ENCODE data around the gene CPEB3.

GRCh38 chr10:92079003-92079402 lies 211.9 kb downstream of the CPEB3 start:
- TF ChIP-seq TCF7L2 (IDR thresholded peaks at IDR 0.05; ENCODE audit: low read depth, low read length) (no peak), CTCF (IDR thresholded peaks at IDR 0.05) (no peak), SIN3A (IDR thresholded peaks at IDR 0.05; ENCODE audit: borderline replicate concordance, insufficient read depth, low read depth, low read length) (no peak), POLR2AphosphoS5 (IDR thresholded peaks at IDR 0.05; ENCODE audit: low read depth, low read length) (no peak), REST (IDR thresholded peaks at IDR 0.05; ENCODE audit: insufficient read depth in 1 of 2, low read depth in 2 of 2, low read length in 1 of 2) (no peak)
